Spleen (tissue), 11 donors: ENCODE measurements around the gene ABLIM2. TPM values are rescaled to one million over a fixed set of nuclear protein-coding genes. Genes with fewer than 3 reads are reported as not detected.

ENCODE experiments used
- DNase-seq: peaks from one replicate; pipeline ENCODE4 v3.0.0-alpha.2; 2020
- H3K27ac ChIP-seq, 8 donors: fragments of 200-600 bp; sonication (generic) in 7 of 8; 1 replicate in 4 of 8; 2 replicates in 4 of 8; pipeline versions ENCODE4 v1.5.0 to v1.8.0; 2016 to 2021; ENCODE audit warnings: inconsistent platforms in 4 of 8, mild to moderate bottlenecking in 4 of 8, moderate library complexity in 1 of 8
- H3K27me3 ChIP-seq, 7 donors: fragments of 200-600 bp; sonication (generic) in 6 of 7; replicated peaks in 1 of 7; 1 replicate in 4 of 7; 2 replicates in 3 of 7; pipeline versions ENCODE4 v1.5.0 to v1.8.0; 2016 to 2021; ENCODE audit warnings: inconsistent platforms in 3 of 7, mild to moderate bottlenecking in 1 of 7
- H3K36me3 ChIP-seq, 6 donors: fragments of 200-600 bp; sonication (generic) in 5 of 6; 1 replicate in 4 of 6; 2 replicates in 2 of 6; pipeline versions ENCODE4 v1.5.0 to v1.8.0; 2016 to 2021; ENCODE audit warnings: inconsistent platforms in 2 of 6
- H3K4me1 ChIP-seq, 6 donors: fragments of 200-600 bp; sonication (generic) in 5 of 6; 1 replicate in 3 of 6; 2 replicates in 3 of 6; pipeline versions ENCODE4 v1.5.0 to v1.8.0; 2016 to 2021; ENCODE audit warnings: inconsistent platforms in 3 of 6
- H3K4me3 ChIP-seq, 8 donors: fragments of 200-600 bp; sonication (generic) in 7 of 8; 1 replicate in 4 of 8; 2 replicates in 4 of 8; pipeline versions ENCODE4 v1.5.0 to v1.8.0; 2016 to 2021; ENCODE audit warnings: inconsistent platforms in 4 of 8, mild to moderate bottlenecking in 4 of 8, moderate library complexity in 2 of 8
- H3K9me3 ChIP-seq, 8 donors: fragments of 200-600 bp; sonication (generic) in 7 of 8; 1 replicate in 4 of 8; 2 replicates in 4 of 8; pipeline versions ENCODE4 v1.5.0 to v1.8.0; 2016 to 2021; ENCODE audit warnings: inconsistent platforms in 4 of 8
- POLR2A ChIP-seq, 3 donors: fragments of 450-650 bp; IDR thresholded peaks; one replicate each; pipeline ENCODE4 v1.5.1; 2017; ENCODE audit warnings: antibody characterized with exemption in 3 of 3, mild to moderate bottlenecking in 1 of 3
- POLR2AphosphoS5 ChIP-seq, 3 donors: sonication (generic); formaldehyde crosslinking; IDR thresholded peaks; one replicate each; pipeline ENCODE4 v1.5.1; 2017; ENCODE audit warnings: antibody characterized with exemption in 3 of 3
- WGBS, 5 donors: extraction: QIAGEN DNeasy Blood & Tissue Kit in 3 of 5; methylation state at CpG; one replicate each; pipeline versions ENCODE4 v1.1.5 to v1.1.7; 2013 to 2018; 5-methylcytosine and 5-hydroxymethylcytosine counted together
- intact Hi-C: fragments of 100-400 bp; cut with DNase I; formaldehyde crosslinking; loops from one replicate; pipeline ENCODE4 v1.15.0; 2023; ENCODE audit warnings: low total_unique reads
- polyA plus RNA-seq, 3 donors: library from polyadenylated mRNA; stranded (reverse); fragments of 200-250 nt; gene quantifications; one replicate each; pipeline ENCODE4 v1.2.1, GENCODE V29; 2013
- total RNA-seq, 7 donors: library from RNA; depleted of rRNA in 3 of 7; stranded (reverse); fragments of >200 nt in 3 of 7; fragmentation: NEBNext Ultra II Directional in 4 of 7; extraction: Animal tissue kit (Norgen Biotek cat#: 25700) in 4 of 7; gene quantifications; one replicate each; pipeline versions ENCODE4 v1.1.0 to v1.2.1, GENCODE V29; 2016 to 2021
- TF ChIP-seq, protein P1 (sequence below), 11 experiments: fragments of 200-600 bp in 7 of 11; fragments of 450-650 bp in 4 of 11; sonication (generic) in 4 of 11; IDR thresholded peaks in 8 of 11; conservative IDR thresholded peaks in 3 of 11; 1 replicate in 7 of 11; 2 replicates in 4 of 11; pipeline versions ENCODE4 v1.4.0 to v1.8.0; 2016 to 2021; ENCODE audit warnings: antibody characterized with exemption in 11 of 11, inconsistent platforms in 4 of 11, mild to moderate bottlenecking in 1 of 11
- donor health status: healthy with polysubstance abuse.
- donor health status: DM: no; HTN: no; CAD: no; lungs with moderate emphysema.
- donor health status: DM: no; HTN: no; CAD: no.
- donor health status: Bipolar disorder and iron deficiency.
- donor health status: healthy.
- donor health status: DM: no; HTN: no; CAD: no.
- donor health status: DM: yes; HTN: yes; CAD: no.

ABLIM2 gene
- total and polyA plus RNA-seq, 10 donors, result 11.8 to 127 (median 62.8) TPM

DNA sequence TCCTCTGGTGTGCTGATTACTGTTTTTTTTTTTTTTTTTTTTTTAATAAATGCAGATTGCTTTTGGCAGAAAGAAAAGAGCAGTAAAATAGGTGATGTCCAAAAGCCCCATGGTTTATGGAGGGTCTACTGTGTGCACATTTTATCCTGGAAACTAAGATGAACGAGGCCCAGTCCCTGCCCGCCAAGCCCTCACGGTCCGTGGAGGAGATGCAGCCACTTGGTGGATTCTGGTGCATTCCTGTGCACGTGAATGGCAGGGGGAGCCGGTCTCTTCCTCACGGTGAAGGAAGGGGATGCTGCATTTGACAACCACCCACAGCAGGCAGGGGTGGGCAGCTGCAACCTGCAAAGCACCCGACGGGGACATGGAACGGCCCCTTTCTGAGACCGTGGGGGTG lies 118.8 kb downstream of the ABLIM2 start:
- H3K4me3 ChIP-seq, result no peak overlapping the region
- peaks cover 5 to 46% (median 24%) of the 10 kb centered on the region in 6 donors for H3K4me1 ChIP-seq
- H3K27ac ChIP-seq, result no peak overlapping the region
- TF ChIP-seq POLR2A (IDR thresholded peaks at IDR 0.05), result no peak
- TF ChIP-seq, protein P1, sequence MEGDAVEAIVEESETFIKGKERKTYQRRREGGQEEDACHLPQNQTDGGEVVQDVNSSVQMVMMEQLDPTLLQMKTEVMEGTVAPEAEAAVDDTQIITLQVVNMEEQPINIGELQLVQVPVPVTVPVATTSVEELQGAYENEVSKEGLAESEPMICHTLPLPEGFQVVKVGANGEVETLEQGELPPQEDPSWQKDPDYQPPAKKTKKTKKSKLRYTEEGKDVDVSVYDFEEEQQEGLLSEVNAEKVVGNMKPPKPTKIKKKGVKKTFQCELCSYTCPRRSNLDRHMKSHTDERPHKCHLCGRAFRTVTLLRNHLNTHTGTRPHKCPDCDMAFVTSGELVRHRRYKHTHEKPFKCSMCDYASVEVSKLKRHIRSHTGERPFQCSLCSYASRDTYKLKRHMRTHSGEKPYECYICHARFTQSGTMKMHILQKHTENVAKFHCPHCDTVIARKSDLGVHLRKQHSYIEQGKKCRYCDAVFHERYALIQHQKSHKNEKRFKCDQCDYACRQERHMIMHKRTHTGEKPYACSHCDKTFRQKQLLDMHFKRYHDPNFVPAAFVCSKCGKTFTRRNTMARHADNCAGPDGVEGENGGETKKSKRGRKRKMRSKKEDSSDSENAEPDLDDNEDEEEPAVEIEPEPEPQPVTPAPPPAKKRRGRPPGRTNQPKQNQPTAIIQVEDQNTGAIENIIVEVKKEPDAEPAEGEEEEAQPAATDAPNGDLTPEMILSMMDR (IDR thresholded peaks at IDR 0.05 in 8 of 11, conservative IDR thresholded peaks at IDR 0.05 in 3 of 11), result no peak
- 70 to 75% (median 72%) methylated on average over 11 of the region's 11 CpGs for WGBS, 5 donors
- no peak for DNase-seq
- H3K27me3 ChIP-seq, result peaks cover 0 to 7% (median 0%) of the 10 kb centered on the region in 7 donors
- intact Hi-C loops, result no loop called here
- no peaks in the 10 kb centered on the region for H3K9me3 ChIP-seq
- H3K36me3 ChIP-seq, result peaks cover 0 to 42% (median 9%) of the 10 kb centered on the region in 6 donors

DNA sequence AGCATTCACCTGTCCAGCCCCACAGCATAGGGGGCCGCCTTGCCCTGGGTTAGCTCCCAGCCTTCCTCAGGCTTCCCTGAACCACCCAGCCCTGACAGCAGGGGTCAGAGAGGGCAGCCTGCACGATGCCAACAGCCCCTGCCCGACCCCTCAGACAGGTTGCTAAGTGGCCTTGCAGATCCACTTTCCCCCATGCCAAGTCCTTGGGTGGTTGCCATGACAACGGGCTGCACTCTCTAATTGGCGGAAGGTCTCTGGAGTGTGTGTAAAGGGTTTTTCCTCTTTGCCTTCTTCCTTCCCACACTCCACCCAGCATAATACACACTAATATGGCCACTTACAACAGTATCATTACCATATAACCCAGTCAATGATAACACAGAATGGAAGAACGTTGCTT lies 119.3 kb downstream of the ABLIM2 start:
- Histone ChIP-seq H3K4me1 (peaks cover 5 to 46% (median 24%) of the 10 kb centered on the region in 6 donors), H3K27me3 (peaks cover 0 to 7% (median 0%) of the 10 kb centered on the region in 7 donors), H3K27ac (no peak overlapping the region), H3K9me3 (no peaks in the 10 kb centered on the region), H3K4me3 (no peak overlapping the region), H3K36me3 (peaks cover 0 to 41% (median 9%) of the 10 kb centered on the region in 6 donors)
- WGBS, 5 donors, result 27 to 34% (median 29%) methylated on average over 6 of the region's 6 CpGs
- DNase-seq, result no peak
- TF ChIP-seq POLR2AphosphoS5 (IDR thresholded peaks at IDR 0.05), result peak; percentile 23 to 57 (median 57)
- TF ChIP-seq, protein P1 (IDR thresholded peaks at IDR 0.05 in 8 of 11, conservative IDR thresholded peaks at IDR 0.05 in 3 of 11), result no peak
- intact Hi-C loops, result no loop called here

DNA sequence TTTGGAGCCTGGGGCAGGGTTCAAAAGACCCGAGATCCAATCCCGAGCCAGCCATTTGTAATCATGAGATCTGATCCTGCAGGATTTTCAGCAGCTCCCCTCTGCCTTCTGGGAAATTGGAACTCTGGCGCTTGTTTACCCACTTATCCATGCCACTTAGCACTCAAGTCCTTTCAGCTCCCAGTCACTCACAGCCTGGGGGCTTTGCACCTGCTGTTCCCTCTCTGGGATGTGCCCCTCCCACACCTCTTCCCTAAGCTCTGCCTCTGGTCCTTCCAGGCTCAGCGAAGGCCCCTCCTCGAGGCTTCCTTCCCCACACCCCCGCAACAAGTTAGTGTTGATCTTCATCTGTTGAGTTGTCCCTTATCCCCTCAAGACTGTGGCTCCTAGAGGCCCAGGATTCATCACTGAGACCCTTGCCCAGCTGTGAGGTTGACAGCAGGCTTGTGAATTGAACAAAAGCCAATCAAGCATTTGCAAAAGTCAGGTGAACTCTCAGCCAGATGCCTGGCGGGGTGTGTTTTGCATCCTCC lies 119.8 kb downstream of the ABLIM2 start:
- 58 to 73% (median 66%) methylated on average over 7 of the region's 7 CpGs for WGBS, 5 donors
- no peak overlapping the region for H3K4me3 ChIP-seq
- TF ChIP-seq POLR2A (IDR thresholded peaks at IDR 0.05) (no peak), POLR2AphosphoS5 (IDR thresholded peaks at IDR 0.05) (no peak)
- TF ChIP-seq, protein P1 (IDR thresholded peaks at IDR 0.05 in 8 of 11, conservative IDR thresholded peaks at IDR 0.05 in 3 of 11), result no peak

DNA sequence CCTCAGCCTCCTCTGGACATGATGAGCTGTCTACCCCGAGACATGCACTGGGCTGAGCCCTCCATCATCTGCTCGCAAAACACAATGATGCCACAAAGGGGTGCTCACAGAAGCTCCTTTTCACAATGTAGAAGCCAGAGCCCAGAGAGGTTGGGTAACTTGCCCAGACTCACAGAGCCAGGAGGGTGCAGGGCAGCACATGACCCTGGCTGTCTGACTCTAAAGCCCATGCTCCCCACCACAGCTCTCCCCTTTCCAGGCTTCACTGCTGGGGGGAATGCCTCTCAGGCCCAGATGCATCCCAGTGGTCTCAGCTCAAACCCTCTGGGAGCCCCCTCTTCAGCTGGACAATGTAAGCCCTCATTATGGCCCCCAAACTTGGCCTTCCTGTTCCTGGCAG lies 120.5 kb downstream of the ABLIM2 start:
- intact Hi-C loops, result no loop called here

More for the DNA sequence above, 119.8 kb downstream of the ABLIM2 start:
- no peak for DNase-seq
- peaks cover 0 to 10% (median 0%) of the 10 kb centered on the region in 7 donors for H3K27me3 ChIP-seq
- peaks cover 0 to 41% (median 6%) of the 10 kb centered on the region in 6 donors for H3K36me3 ChIP-seq
- H3K9me3 ChIP-seq, result no peaks in the 10 kb centered on the region
- intact Hi-C loops, result no loop called here
- H3K4me1 ChIP-seq, result peaks cover 5 to 51% (median 26%) of the 10 kb centered on the region in 6 donors
- no peak overlapping the region for H3K27ac ChIP-seq

More for the DNA sequence above, 120.5 kb downstream of the ABLIM2 start:
- Histone ChIP-seq H3K27me3 (peaks cover 0 to 16% (median 0%) of the 10 kb centered on the region in 7 donors), H3K4me1 (peaks cover 5 to 58% (median 29%) of the 10 kb centered on the region in 6 donors), H3K9me3 (no peaks in the 10 kb centered on the region), H3K36me3 (peaks cover 0 to 41% (median 0%) of the 10 kb centered on the region in 6 donors), H3K27ac (no peak overlapping the region), H3K4me3 (no peak overlapping the region)
- DNase-seq, result no peak
- no peak for TF ChIP-seq POLR2AphosphoS5 (IDR thresholded peaks at IDR 0.05)
- 67 to 100% (median 84%) methylated on average over 2 of the region's 2 CpGs for WGBS, 5 donors
